ENCODE results near the gene MGLL. TPM values are rescaled to one million over a fixed set of nuclear protein-coding genes. Genes with fewer than 3 reads are reported as not detected.

MGLL gene
- 82.2 and 85.1 TPM in 2 replicates for total RNA-seq

DNA sequence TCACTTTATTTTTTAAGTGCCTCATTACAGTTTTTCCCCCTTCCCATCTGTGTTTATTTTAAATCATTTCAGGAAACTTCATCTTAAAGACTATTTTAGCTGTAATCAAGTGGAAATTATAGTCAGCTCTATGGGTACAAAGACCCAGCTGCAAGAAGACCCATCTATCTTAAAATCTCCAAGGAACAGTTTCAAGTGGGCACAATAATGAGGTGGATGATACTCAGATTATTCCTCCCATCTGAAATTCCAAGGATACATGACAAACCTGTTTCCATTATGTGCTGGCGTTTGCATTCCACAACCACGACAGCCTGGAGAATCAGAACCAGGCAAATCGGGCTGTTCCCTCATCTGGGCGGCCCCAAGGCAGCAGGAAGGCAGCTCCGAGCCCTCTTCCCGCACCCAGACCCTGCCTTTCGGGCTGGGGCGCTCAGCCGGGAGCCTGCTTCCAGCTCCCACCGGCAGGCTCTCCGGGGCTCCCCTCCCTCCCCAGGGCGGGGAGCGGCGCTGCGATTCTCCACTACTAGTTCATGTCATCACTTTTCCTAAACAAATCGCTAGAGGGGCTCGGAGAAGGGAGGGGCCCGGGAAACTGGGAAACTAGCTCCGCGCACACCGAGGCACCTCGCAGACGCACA, at the start of gene MGLL:
MGLL (minus strand) TSS at position 475 of the 641 bp plus-strand sequence; CDS start at position 278, 197 bp downstream.
- peak within 1 kb of the TSS; percentile 86 for H3K4me3 ChIP-seq (ENCODE audit: low read depth, low read length)
- TF ChIP-seq, protein P1, sequence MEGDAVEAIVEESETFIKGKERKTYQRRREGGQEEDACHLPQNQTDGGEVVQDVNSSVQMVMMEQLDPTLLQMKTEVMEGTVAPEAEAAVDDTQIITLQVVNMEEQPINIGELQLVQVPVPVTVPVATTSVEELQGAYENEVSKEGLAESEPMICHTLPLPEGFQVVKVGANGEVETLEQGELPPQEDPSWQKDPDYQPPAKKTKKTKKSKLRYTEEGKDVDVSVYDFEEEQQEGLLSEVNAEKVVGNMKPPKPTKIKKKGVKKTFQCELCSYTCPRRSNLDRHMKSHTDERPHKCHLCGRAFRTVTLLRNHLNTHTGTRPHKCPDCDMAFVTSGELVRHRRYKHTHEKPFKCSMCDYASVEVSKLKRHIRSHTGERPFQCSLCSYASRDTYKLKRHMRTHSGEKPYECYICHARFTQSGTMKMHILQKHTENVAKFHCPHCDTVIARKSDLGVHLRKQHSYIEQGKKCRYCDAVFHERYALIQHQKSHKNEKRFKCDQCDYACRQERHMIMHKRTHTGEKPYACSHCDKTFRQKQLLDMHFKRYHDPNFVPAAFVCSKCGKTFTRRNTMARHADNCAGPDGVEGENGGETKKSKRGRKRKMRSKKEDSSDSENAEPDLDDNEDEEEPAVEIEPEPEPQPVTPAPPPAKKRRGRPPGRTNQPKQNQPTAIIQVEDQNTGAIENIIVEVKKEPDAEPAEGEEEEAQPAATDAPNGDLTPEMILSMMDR (conservative IDR thresholded peaks at IDR 0.05; ENCODE audit: low read depth, low read length), result no peak
- DNase-seq (ENCODE audit: low read depth), result no peak

DNA sequence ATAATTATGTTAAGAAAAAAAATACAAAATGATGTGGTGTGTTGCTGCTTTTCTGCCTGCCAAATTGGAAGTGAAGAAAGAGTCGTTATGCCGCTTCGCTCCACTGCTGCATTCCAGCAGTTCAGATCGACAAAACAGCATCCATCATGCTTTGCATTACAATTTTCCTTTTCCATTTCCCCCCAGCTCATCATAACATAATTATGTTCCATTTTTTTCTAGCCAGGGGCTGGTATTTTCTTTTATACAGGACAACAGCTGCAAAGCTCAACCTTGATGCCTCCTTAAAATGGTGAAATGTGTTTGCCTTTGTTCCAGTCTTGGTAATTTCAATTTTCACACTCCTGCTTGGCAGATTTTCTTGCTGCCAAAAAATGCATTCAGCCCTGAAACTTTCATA, 47.8 kb upstream of the MGLL start:
- no peak for DNase-seq (ENCODE audit: low read depth)
- no peak overlapping the region for H3K4me3 ChIP-seq (ENCODE audit: low read depth, low read length)
- TF ChIP-seq, protein P1 (conservative IDR thresholded peaks at IDR 0.05; ENCODE audit: low read depth, low read length), result no peak

GRCh38 chr3:127867986-127868385, 45.7 kb upstream of the MGLL start:
- no peak for DNase-seq (ENCODE audit: low read depth)
- no peak overlapping the region for H3K4me3 ChIP-seq (ENCODE audit: low read depth, low read length)
- TF ChIP-seq, protein P1 (conservative IDR thresholded peaks at IDR 0.05; ENCODE audit: low read depth, low read length), result no peak

GRCh38 chr3:127867412-127867811, 45.1 kb upstream of the MGLL start:
- H3K4me3 ChIP-seq (ENCODE audit: low read depth, low read length), result no peak overlapping the region
- TF ChIP-seq, protein P1 (conservative IDR thresholded peaks at IDR 0.05; ENCODE audit: low read depth, low read length), result no peak
- DNase-seq (ENCODE audit: low read depth), result no peak

DNA sequence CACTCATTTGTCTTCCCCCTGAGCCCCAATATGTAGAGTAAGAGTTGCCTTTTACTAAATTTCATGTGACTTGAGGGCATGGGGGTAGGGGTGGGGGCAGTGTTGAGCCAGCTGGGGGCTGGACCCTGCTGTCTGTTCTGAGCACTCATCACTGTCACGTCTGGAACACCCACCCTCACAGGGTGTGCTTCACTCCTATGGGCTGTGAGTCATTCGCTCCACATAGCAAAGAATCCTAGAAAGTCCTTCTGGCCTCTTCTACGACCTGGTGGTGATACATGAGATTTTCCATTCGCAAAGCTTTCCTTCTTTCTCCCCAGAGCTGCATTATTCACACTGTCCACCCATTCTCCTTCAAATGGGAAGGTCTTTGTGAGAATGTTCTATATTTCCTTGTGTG, 43.6 kb upstream of the MGLL start:
- TF ChIP-seq, protein P1 (conservative IDR thresholded peaks at IDR 0.05; ENCODE audit: low read depth, low read length), result peak; percentile 29
- H3K4me3 ChIP-seq (ENCODE audit: low read depth, low read length), result no peak overlapping the region
- no peak for DNase-seq (ENCODE audit: low read depth)

DNA sequence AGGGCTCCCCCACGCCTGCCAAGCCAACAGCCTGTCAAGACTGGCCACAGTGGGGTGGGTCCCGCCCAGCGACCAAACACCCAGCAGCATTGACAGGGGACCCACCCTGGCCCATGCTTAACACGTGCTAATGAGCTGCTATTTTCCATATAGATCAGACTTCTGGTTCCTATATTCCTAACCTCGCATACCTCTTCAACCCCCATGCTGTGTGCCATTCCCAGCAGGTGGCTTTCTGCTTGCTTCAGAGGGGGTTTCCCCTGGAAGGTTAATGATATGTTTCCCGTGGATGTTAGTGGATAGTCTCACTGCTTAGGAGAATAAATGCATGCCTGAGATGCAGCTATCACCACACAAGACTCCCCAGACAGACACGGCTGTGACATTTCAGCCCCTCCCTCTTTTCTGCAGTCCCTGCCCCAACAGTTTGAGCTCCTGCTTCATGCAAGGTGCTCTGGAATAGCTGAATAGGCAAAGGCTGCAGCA, 37.9 kb upstream of the MGLL start:
- TF ChIP-seq, protein P1 (conservative IDR thresholded peaks at IDR 0.05; ENCODE audit: low read depth, low read length), result no peak
- DNase-seq (ENCODE audit: low read depth), result no peak
- H3K4me3 ChIP-seq (ENCODE audit: low read depth, low read length), result no peak overlapping the region

DNA sequence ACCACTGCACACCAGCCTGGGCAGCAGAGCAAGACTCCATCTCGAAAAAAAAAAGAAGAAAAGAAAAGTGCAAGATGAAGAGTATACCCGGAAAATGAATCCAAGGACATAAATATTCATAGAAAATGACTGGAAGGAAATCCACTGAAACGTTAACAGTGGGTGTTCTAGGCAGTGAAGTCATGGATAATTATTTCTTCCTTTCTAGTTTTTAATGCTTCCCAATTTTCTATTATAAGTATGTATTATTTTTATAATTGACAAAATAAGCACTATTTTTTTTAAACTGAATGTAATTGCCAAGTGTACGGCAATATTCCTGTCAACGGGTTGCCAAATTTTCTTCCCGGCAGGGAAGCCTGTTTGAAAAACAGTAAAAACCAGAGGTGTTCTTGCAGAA, 37.4 kb upstream of the MGLL start:
- H3K4me3 ChIP-seq (ENCODE audit: low read depth, low read length), result no peak overlapping the region
- no peak for DNase-seq (ENCODE audit: low read depth)
- TF ChIP-seq, protein P1 (conservative IDR thresholded peaks at IDR 0.05; ENCODE audit: low read depth, low read length), result no peak
